Endometrial microvascular endothelial cells (primary cell): ENCODE results near the gene RNU1-1. TPM values are rescaled to one million over a fixed set of nuclear protein-coding genes. Genes with fewer than 3 reads are reported as not detected.
"Not testable (repeated sequence)": the region's sequence is repeated elsewhere in the genome, so short reads cannot be mapped to it uniquely, and the experiment has no call there.

Experiments
- in situ Hi-C: cut with HindIII; loops from 2 replicates; pipeline ENCODE4 v1.10.0; 2017; ENCODE audit warnings: low sequenced_read_pairs, low pct_unique_long_range_greater_than_20kb; ENCODE audit errors: inconsistent ontology term
- total RNA-seq: library from RNA; depleted of rRNA; stranded (reverse); fragments of >200 nt; gene quantifications from one replicate; pipeline ENCODE4 v1.2.3, GENCODE V29; 2015; ENCODE audit errors: inconsistent ontology term

The RNU1-1 gene
- total RNA-seq, 1 donor from 2014 or later, result not detected

DNA sequence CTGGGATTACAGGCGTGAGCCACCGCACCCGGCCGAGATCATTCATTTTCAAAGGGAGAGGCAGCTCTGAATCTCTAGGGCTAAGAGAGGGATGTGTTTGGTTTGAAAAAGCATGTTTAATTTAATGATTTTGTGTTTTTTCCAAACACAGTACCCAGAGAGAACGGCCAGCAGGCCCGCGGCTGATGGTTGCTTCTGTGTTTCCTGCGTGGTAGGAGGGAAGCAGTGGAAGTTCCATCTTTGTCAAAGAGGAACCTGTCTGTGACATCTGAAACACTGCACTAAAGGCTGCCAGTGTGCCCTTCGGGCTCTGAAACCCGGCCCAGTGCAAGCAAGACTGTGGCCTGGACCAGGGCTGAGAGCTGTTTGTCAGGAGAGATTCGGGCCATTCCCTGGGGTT lies 13.6 kb downstream of the RNU1-1 start:
- in situ Hi-C loops, result not testable (repeated sequence)

DNA sequence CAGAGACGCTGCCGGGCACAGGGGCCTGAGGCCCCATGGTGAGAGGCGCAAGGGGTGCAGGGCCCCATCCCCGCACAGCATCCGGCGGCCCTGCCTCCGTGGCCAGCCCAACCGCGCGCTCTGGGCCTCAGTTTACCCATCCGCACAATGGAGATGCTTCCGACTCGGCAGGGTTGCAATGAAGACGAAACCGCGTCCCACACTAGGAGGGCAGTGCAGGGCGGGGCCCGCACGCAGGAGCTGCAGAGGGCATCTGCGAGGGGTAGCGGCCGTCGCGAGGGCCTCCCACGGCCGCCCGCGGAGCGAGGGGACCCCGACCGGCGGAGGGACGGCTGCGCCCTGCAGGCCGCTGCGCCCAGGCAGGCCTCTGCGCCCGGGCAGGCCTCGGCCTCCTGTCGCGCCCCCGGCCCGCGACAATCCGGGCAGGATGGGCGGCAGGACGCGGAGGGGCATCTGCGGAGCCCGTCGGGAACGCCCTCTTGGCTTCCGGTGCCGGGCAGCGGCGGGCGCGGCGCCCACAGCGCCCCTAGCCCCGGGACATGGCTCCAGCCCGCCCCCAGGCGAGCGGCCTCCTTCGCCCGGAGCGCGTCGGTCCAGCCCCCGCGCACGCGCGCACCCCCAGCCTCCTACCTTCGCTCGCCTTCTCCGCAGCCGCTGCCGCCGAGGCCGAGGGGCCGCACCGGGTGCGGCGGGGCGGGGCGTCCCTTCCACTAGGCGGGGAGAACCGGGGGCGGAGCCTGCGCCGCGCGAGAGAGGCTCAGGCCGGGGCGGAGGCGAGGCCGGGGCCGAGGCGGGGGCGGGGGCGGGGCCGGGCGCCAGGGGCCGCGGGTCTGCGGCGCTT lies 15.3 kb downstream of the RNU1-1 start:
- in situ Hi-C loops, result no loop called here

- in situ Hi-C loops, result not testable (repeated sequence)
Measured at GRCh38 chr1:16498047-16498446, 16.0 kb downstream of the RNU1-1 start.

DNA sequence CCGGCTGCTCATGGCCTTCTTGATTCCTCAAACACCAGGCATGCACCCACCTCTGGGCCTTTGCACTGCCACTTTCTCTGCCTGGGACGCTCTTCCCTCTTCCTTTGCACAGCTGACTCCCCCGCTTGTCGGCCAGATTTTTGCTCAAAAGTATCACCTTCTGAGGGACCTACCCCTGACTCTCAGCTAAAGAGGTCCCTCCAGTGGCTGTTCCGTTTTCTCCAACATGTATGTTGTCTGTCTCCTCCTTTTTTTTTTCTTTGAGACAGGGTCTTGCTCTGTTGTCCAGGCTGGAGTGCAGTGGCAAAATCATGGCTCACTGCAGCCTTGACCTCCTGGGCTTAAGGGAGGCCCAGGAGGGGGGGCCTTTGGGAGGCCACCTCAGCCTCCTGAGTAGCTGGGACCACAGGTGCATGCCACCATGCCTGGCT lies 16.6 kb downstream of the RNU1-1 start:
- in situ Hi-C loops, result not testable (repeated sequence)

DNA sequence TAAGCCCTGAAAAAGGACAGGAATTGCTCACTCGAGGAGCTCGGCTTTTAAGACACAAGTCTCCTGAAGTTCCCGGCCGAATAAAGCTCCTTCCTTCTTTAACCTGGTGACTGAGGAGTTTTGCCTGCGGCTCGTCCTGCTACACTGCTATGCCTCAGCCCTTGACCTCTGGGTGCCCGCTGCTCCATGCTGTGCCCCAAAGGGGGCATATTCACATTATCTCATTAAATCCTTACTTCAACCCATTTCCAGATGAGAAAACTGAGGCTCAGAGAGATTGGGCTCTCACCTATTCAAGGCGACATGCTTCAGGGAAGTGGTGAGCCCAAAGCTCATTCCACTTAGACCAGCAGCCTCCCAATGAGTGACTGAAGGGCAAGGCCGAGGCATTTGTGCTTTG lies 20.4 kb downstream of the RNU1-1 start:
- in situ Hi-C loops, result not testable (repeated sequence)

GRCh38 chr1:16492937-16493336 lies 21.1 kb downstream of the RNU1-1 start:
- in situ Hi-C loops, result not testable (repeated sequence)

- in situ Hi-C loops, result no loop called here
Measured at GRCh38 chr1:16491056-16491675, 22.9 kb downstream of the RNU1-1 start.

DNA sequence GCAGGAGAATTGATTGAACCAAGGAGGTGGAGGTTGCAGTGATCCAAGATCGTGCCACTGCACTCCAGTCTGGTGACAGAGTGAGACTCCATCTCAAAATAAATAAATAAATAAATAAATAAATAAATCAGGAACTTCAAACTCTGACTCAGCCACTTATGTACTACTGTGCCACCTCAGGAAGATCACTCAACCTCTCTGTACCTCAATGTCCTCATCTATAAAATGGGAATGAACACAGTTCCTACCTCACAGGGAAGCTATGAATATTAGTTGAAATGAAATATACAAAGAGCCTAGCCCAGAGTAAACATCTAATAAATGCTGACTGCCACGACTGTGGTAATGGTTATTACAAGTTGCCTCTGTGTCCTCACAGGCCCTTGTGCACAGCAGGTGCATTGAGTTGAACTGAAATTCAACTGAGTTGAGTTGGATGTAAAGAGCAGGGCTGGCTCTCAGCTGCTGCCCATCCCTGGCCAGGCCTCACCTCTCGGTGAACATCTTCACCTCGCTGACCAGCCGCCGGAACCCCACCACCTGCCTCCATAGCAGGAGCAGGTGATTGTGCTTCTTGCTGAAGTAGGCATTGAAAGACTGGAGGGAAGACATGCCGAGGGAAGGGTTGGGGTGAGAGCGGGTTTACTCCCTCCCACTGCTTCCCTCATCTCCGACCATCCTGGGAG lies 24.7 kb downstream of the RNU1-1 start:
- in situ Hi-C loops, result not testable (repeated sequence)

- in situ Hi-C loops, result not testable (repeated sequence)
Measured at GRCh38 chr1:16487011-16487410, 27.1 kb downstream of the RNU1-1 start.

DNA sequence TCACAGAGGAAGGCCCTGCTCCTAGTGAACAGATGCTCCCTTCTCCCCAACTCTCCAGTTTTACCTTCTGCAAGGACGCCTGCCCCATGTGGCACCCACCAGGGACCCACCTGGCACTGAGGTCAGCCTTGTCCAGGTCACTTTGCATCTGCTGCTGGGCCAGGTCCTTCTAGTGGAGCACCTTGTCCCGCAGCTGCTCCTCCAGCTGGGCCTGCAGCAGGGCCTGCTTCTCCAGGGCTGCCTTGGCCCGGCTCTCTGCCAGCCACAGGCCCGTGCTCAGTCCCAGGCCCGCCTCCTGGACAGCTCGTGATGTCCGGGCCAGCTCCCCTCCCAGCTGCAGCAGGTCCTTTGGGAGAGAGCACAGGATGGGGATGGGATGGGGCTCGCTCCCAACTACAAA lies 27.8 kb downstream of the RNU1-1 start:
- in situ Hi-C loops, result not testable (repeated sequence)

- in situ Hi-C loops, result no loop called here
Measured at GRCh38 chr1:16484931-16485330, 29.2 kb downstream of the RNU1-1 start.

DNA sequence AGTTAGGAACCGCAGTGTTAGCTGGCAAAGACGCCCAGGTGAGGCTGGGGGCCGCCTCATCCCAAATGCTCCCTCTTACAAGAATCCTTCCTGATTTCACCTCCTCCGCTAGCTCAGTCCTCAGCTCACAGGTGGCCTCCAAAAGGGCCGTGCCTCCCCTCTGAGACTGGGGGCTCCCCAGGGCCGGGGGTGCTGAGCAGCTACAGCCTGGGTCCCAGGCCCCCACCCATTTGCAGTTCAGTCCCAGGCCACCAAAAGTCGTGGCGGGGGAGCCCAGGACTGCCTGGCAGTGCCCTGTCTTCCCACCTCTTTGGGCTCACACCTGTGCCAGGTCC lies 29.6 kb downstream of the RNU1-1 start:
- in situ Hi-C loops, result no loop called here

DNA sequence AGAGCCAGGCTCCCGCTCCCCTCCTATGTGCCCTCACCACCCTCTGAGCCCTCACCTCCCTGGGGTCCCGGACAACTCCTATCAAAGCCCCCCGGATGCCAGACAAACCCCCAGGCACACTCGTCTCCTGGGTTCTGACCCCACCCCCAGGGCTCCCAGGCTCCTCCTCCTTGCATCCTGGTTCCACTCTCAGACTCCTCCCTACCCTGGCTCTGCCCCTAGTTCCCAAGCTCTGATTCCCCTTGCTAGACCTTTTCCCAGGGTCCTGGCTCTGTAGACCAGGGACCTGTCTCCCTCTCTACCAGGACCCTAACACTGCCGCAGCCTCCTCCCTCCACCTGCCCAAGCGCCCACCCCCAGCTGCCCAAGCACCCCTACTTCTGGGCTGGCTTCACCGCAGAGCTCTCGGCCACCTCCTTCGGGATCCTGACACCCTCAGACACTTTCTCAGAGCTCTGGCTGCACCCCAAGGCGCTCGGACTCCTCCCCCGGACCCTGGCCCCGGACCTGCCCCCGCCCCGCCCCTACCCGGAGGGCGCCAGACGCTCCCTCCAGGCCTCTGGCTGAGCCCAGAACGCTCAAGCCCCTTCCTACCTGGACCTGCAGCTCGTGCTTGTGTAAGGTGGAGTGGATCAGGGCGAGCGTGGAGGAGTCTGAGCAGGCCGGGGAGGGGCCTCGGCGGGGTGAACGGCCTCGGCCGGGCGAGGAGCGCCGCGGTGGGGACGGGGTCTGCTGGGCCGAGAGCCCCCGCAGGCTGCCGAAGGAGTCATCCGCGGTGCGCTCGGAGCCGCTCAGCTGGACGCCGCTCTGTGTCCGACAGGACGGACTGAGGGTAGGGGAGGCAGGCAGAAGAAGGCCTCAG lies 30.2 kb downstream of the RNU1-1 start:
- in situ Hi-C loops, result not testable (repeated sequence)

- in situ Hi-C loops, result not testable (repeated sequence)
Measured at GRCh38 chr1:16483146-16483545, 30.9 kb downstream of the RNU1-1 start.

- in situ Hi-C loops, result no loop called here
Measured at GRCh38 chr1:16478091-16478490, 36.0 kb downstream of the RNU1-1 start.

DNA sequence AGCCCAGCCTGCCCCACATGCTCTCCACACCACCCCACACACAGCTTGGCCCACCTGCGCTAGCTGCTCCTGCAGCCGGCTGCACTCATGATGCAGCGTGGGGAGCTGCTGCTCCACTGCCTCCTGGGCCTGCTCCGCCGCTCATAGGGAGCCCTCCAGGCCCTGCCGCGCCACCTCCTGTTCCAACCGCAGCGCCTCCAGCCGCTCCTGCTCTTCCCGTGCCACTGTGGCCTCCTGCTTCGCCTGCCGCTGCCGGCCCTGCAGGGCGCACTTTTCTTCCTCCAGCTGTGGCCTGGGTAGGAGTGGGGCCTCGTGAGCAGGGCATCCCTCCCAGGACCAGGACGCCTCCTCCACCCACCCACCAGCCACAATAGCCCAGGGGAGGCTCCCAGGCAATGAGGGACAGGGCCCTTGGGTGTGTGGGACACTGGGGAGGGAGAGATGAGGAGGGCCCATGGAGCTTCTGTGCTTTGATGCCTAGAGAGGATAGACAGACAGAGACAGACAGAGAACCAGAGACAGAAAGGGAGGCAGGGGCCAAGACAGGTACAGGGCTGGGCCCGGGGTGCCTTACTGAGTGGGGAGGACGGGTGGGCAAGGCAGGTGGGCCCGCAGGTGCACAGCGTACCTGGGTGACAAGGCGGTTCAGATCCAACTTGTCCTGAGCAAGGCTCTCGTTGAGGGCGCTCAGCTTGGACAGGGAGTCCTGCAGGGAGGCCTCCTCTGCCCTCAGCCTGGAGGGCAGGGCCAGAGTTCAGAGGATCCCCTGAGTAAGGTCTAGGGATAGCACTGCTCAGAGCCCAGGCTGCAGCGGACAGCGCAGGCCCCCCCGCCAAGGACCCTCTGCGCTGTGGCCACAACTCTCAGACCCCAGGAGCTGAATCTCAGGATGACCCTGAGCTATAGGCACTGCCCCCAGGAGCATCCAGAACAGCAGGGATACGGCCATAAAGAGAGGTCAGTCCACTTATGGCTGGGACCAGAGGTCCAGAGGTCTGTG lies 38.0 kb downstream of the RNU1-1 start:
- in situ Hi-C loops, result not testable (repeated sequence)

GRCh38 chr1:16474891-16475290 lies 39.2 kb downstream of the RNU1-1 start:
- in situ Hi-C loops, result not testable (repeated sequence)
